PC-9 (cell line): ENCODE data around the gene ANKZF1. TPM values are rescaled to one million over a fixed set of nuclear protein-coding genes. Genes with fewer than 3 reads are reported as not detected.
A peak's percentile ranks its signal among the peaks of the same experiment; 100 is the strongest.

Source experiments
- BruUV-seq: library from RNA; stranded (reverse); fragments of 400-500 nt; replicated peaks from 2 replicates; lab custom pipeline; 2021; lab: Mats Ljungman, UMichigan
- CTCF ChIA-PET: fragments of 300-600 bp; sonication (Branson Sonifier 250); formaldehyde crosslinking; loops from one replicate; lab custom pipeline; 2022; ENCODE audit warnings: antibody characterized with exemption; lab: Charles Lee
- POLR2A ChIA-PET: fragments of 300-600 bp; sonication (Branson Sonifier 250); formaldehyde crosslinking; loops from one replicate; lab custom pipeline; 2022; ENCODE audit warnings: antibody characterized with exemption; ENCODE audit not compliant: unreplicated experiment; lab: Charles Lee
- DNase-seq, 2 experiments: peaks; one replicate each; pipeline versions ENCODE4 v3.0.0 to v3.0.0-alpha.2; 2015 to 2022; ENCODE audit warnings: mixed read lengths in 1 of 2
- H2AFZ ChIP-seq: fragments of 200-600 bp; sonication (generic); 2 replicates; pipeline ENCODE4 v1.8.1; 2017; ENCODE audit warnings: antibody characterized with exemption
- H3F3A ChIP-seq: fragments of 200-600 bp; sonication (generic); 2 replicates; pipeline ENCODE4 v1.8.1; 2017; ENCODE audit warnings: antibody characterized with exemption, mild to moderate bottlenecking, low read depth; ENCODE audit not compliant: insufficient read depth
- H3K27ac ChIP-seq: fragments of 200-600 bp; sonication (generic); 2 replicates; pipeline ENCODE4 v1.6.1; 2016; ENCODE audit warnings: mixed run types
- H3K27me3 ChIP-seq: fragments of 200-600 bp; sonication (generic); 2 replicates; pipeline ENCODE4 v1.6.1; 2016; ENCODE audit warnings: low read depth, mixed run types; ENCODE audit not compliant: insufficient read depth
- H3K36me3 ChIP-seq: fragments of 200-600 bp; sonication (generic); 2 replicates; pipeline ENCODE4 v1.6.1; 2016; ENCODE audit warnings: low read depth, mixed run types
- H3K4me1 ChIP-seq: fragments of 200-600 bp; sonication (generic); replicated peaks from 2 replicates; pipeline ENCODE4 v1.6.1; 2016; ENCODE audit warnings: mixed run types; ENCODE audit not compliant: insufficient read depth
- H3K4me2 ChIP-seq: fragments of 200-600 bp; sonication (generic); 2 replicates; pipeline ENCODE4 v1.6.1; 2017; ENCODE audit warnings: mixed run types
- H3K4me3 ChIP-seq: fragments of 200-600 bp; sonication (generic); 2 replicates; pipeline ENCODE4 v1.6.1; 2016; ENCODE audit warnings: mixed run types
- H3K79me2 ChIP-seq: fragments of 200-600 bp; sonication (generic); 2 replicates; pipeline ENCODE4 v1.6.1; 2017; ENCODE audit warnings: low read depth, mixed run types
- H3K9me2 ChIP-seq: fragments of 200-600 bp; sonication (generic); 2 replicates; pipeline ENCODE4 v1.8.1; 2017; ENCODE audit warnings: mild to moderate bottlenecking; ENCODE audit not compliant: insufficient read depth
- H3K9me3 ChIP-seq: fragments of 200-600 bp; sonication (generic); 2 replicates; pipeline ENCODE4 v1.8.1; 2016; ENCODE audit warnings: low read depth; ENCODE audit not compliant: insufficient read depth
- H4K20me1 ChIP-seq: fragments of 200-600 bp; sonication (generic); 2 replicates; pipeline ENCODE4 v1.8.1; 2017; ENCODE audit not compliant: insufficient read depth
- CTCF ChIP-seq: fragments of 200-600 bp; sonication (generic); conservative IDR thresholded peaks from 2 replicates; pipeline ENCODE4 v1.6.1; 2017; ENCODE audit warnings: mixed run types, antibody characterized with exemption, mild to moderate bottlenecking, moderate library complexity
- EZH2 ChIP-seq: fragments of 200-600 bp; sonication (generic); IDR thresholded peaks from 2 replicates; pipeline ENCODE4 v1.8.0; 2017; ENCODE audit warnings: antibody characterized with exemption, low read depth
- intact Hi-C: fragments of 100-400 bp; cut with micrococcal nuclease; formaldehyde crosslinking; loops from one replicate; pipeline ENCODE4 v1.10.0; 2022; ENCODE audit not compliant: unreplicated experiment
- total RNA-seq: library from RNA; stranded (reverse); gene quantifications from 2 replicates; pipeline ENCODE4 v1.2.3, GENCODE V29; 2021

The ANKZF1 gene
- total RNA-seq, 1 experiment from 2014 or later: 62.2 TPM

GRCh38 chr2:219228911-219229304 is 698 bp upstream of the ANKZF1 start:
- no peak for DNase-seq
- Histone ChIP-seq H3K9me2 (no peaks in the 10 kb centered on the region), H3K4me2 (peak overlapping the region; percentile 97), H3F3A (peaks cover 8% of the 10 kb centered on the region), H3K4me3 (peak overlapping the region; percentile 67), H3K9me3 (no peaks in the 10 kb centered on the region), H3K4me1 (peaks cover 16% of the 10 kb centered on the region), H3K27ac (no peak overlapping the region), H2AFZ (peak overlapping the region; percentile 74), H4K20me1 (no peaks in the 10 kb centered on the region), H3K36me3 (0 out of 2 replicates have a peak, but pooled peaks cover 16% of the 10 kb centered on the region), H3K27me3 (no peaks in the 10 kb centered on the region), H3K79me2 (peaks cover 39% of the 10 kb centered on the region)
- no peak for TF ChIP-seq EZH2
- CTCF ChIA-PET: interaction anchor here (1.4 kb wide), 1 partner anchor 66 kb away, joined by 5 read pairs; no protein-coding TSS in a partner anchor
- intact Hi-C loops: loop anchor here (1.0 to 2.0 kb wide), 5 partner anchors 10 to 65 kb away; partner anchors contain the start of gene DNAJB2
- POLR2A ChIA-PET: interaction anchor here (0.7 to 1.2 kb wide), 4 partner anchors 22 to 53 kb away, joined by 3 to 19 read pairs (median 6); partner anchors contain the start of gene CNPPD1
- no TSS peak for BruUV-seq

- H3K9me3 ChIP-seq: no peaks in the 10 kb centered on the region
- peaks cover 16% of the 10 kb centered on the region for H3K4me1 ChIP-seq
- BruUV-seq: TSS peak; percentile 70
- H3K27me3 ChIP-seq: no peaks in the 10 kb centered on the region
- H3K9me2 ChIP-seq: no peaks in the 10 kb centered on the region
- intact Hi-C loops: no loop called here
- peak overlapping the region; percentile 77 for H3K27ac ChIP-seq
- H3K4me3 ChIP-seq: peak overlapping the region; percentile 67
- peak overlapping the region; percentile 92 for H3K4me2 ChIP-seq
- peaks cover 39% of the 10 kb centered on the region for H3K79me2 ChIP-seq
- ChIA-PET POLR2A (interaction anchor here (0.6 to 1.2 kb wide), 2 partner anchors 19 to 53 kb away, joined by 6 to 7 read pairs; partner anchors contain the start of gene CNPPD1), CTCF (interaction anchor here (1.3 to 1.4 kb wide), 2 partner anchors 59 to 65 kb away, joined by 3 to 5 read pairs; no protein-coding TSS in a partner anchor)
- H4K20me1 ChIP-seq: no peaks in the 10 kb centered on the region; the same call in 1 of the 2 replicates
- H3K36me3 ChIP-seq: 0 out of 2 replicates have a peak, but pooled peaks cover 22% of the 10 kb centered on the region
- peak overlapping the region; percentile 80 for H2AFZ ChIP-seq
- peaks cover 8% of the 10 kb centered on the region for H3F3A ChIP-seq
- TF ChIP-seq EZH2 (no peak), CTCF (no peak)
- peak; percentile 31 to 56 for DNase-seq
Measured at GRCh38 chr2:219230059-219230540, 494 bp downstream of the ANKZF1 start.

GRCh38 chr2:219234331-219234730 is 4.7 kb downstream of the ANKZF1 start:
- H2AFZ ChIP-seq: no peak overlapping the region
- TF ChIP-seq EZH2: no peak
- no peak for TF ChIP-seq CTCF
- H3K36me3 ChIP-seq: peaks cover 22% of the 10 kb centered on the region; the same call in 1 of the 2 replicates
- no peaks in the 10 kb centered on the region for H3K9me2 ChIP-seq
- no peak overlapping the region for H3K4me2 ChIP-seq
- POLR2A ChIA-PET: no interaction called here
- no peak overlapping the region for H3K27ac ChIP-seq
- DNase-seq: no peak
- H3K27me3 ChIP-seq: no peaks in the 10 kb centered on the region
- peaks cover 20% of the 10 kb centered on the region for H3F3A ChIP-seq
- no peaks in the 10 kb centered on the region for H3K9me3 ChIP-seq
- H3K79me2 ChIP-seq: peaks cover 23% of the 10 kb centered on the region
- CTCF ChIA-PET: no interaction called here
- peaks cover 8% of the 10 kb centered on the region for H3K4me1 ChIP-seq
- H3K4me3 ChIP-seq: no peak overlapping the region
- no TSS peak for BruUV-seq
- intact Hi-C loops: no loop called here
- H4K20me1 ChIP-seq: no peaks in the 10 kb centered on the region; the same call in 1 of the 2 replicates
